AG09319 (cell line): ENCODE measurements around the gene SPTBN5.

ENCODE experiments used
- DNase-seq: peaks from one replicate; pipeline ENCODE4 v3.0.0-alpha.2; 2010; ENCODE audit warnings: low read depth; ENCODE audit errors: extremely low read depth
- TF ChIP-seq, protein P1 (sequence below): IDR thresholded peaks from 2 replicates; pipeline ENCODE4 v1.5.1; 2011; ENCODE audit warnings: low read depth, mild to moderate bottlenecking, inconsistent platforms, low read length, moderate library complexity

Gene SPTBN5

DNA sequence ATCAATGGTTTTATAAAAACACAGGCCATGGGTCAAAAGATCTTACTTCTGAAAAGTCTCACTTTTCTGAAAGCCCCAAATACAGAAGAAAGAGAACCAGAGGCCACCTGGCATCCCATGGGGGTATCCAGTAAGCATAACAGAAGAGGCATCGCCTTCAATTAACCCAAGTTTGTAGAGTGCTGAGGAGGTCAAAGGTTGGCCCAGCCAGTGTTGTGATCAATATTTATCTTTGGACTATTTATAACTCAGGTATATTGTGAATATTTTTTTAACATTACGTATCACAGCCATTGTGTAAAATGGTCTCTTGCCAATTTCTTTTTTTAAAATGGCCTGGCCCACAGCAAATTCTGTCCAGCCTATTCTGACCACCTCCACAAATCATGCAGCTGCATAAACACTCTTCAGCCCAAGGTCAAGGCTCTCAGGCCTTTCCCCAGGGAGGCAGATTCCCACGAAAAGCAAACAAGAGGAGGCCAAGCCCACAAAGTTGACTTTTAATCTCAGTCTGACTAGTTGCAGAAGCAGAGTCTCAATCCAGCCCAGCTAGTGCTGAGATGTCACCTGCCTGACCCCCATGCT is 26.2 kb upstream of the SPTBN5 start:
- TF ChIP-seq, protein P1, sequence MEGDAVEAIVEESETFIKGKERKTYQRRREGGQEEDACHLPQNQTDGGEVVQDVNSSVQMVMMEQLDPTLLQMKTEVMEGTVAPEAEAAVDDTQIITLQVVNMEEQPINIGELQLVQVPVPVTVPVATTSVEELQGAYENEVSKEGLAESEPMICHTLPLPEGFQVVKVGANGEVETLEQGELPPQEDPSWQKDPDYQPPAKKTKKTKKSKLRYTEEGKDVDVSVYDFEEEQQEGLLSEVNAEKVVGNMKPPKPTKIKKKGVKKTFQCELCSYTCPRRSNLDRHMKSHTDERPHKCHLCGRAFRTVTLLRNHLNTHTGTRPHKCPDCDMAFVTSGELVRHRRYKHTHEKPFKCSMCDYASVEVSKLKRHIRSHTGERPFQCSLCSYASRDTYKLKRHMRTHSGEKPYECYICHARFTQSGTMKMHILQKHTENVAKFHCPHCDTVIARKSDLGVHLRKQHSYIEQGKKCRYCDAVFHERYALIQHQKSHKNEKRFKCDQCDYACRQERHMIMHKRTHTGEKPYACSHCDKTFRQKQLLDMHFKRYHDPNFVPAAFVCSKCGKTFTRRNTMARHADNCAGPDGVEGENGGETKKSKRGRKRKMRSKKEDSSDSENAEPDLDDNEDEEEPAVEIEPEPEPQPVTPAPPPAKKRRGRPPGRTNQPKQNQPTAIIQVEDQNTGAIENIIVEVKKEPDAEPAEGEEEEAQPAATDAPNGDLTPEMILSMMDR = no peak

DNA sequence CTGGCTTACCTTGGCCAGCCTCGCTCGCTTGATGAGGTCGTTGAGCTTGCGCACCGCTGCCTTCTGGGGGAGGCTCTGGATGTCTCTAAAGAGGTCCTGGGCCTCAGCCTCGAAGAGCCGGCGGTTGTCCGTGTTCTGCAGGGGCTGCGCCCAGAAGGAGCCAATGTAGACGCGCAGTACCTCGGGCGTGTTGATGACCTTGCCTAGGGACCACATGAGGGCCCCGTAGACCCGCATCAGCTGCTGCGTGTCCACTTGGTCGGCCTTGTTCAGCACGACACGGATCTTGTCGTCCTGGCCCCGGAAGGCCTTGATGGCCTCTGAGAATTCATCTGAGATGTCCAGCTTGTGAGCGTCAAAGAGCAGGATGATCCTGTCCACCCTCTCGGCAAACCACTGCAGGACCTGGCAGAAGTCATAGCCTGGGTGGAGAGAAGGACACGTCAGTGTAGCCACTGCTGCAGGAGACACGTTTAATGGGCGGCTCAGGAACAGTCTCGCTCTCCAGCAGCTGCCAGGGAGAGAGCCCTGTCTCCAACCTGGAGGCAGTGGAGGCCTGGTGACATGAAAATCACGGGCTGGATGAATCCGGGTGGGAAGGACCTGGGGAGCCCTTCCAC is 25.5 kb upstream of the SPTBN5 start:
- no peak for DNase-seq
- TF ChIP-seq, protein P1 = no peak

More for the DNA sequence above, 26.2 kb upstream of the SPTBN5 start:
- DNase-seq = no peak

- TF ChIP-seq, protein P1 = no peak
Observed at GRCh38 chr15:41918506-41919126, 24.8 kb upstream of the SPTBN5 start.

GRCh38 chr15:41917767-41918430 is 24.0 kb upstream of the SPTBN5 start:
- no peak for DNase-seq

More at GRCh38 chr15:41918506-41919126, 24.8 kb upstream of the SPTBN5 start:
- no peak for DNase-seq

DNA sequence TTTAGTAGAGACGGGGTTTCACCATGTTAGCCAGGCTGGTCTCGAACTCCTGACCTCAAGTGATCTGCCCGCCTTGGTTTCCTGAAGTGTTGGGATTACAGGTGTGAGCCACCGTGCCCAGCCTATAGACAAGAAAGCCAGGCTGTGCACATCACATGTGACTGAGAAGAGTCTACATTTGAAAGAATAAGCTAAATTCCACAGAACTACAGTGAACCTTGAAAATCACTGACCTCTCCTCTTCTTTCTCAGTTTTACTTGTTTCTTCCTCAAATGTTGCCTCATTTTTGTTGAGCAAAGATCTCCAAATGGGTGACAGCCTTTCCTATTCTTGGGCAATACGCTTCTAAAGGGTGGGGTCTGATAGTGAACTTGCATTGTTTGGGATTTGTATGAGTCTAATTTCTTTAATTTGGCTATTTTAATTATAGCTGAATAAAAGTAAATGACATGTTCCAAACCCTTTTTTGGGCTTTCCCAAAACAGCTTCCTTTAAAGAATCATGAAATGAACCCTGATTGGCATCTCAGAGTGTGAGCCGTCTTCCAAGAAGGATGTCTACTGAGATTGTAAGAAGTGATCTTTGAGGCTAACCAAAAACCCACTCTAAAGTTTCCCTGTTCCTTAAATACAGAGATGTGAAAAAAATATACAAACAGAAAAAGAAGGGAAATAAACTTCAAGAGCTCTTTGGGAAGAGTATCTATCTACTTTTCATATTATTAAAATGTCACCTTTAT is 21.6 kb upstream of the SPTBN5 start:
- DNase-seq = no peak
- TF ChIP-seq, protein P1 = no peak

More at GRCh38 chr15:41917767-41918430, 24.0 kb upstream of the SPTBN5 start:
- TF ChIP-seq, protein P1 = no peak

DNA sequence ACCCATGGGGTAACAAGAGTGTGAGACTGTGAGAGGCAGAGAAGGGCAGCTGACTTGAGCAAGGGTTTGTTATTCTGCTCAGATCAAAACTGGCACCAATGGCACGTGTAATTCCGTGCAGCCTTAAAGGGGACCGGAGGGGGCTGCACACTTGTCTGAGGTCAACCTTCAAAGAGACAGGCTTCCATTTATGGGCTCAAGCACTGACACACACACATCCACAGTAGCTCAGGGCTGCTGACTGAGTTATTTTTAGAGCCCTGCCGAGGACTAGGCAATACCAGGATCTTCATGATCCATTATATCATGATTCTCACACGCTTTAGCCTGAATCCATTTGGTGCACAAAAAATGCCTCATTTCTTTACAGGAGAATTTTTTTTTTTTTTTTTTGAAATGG is 20.6 kb upstream of the SPTBN5 start:
- TF ChIP-seq, protein P1 = no peak
- DNase-seq = no peak
